Peyer's patch (tissue), 4 donors: ENCODE data around the gene IDH3B.

Experiments used
- CTCF ChIP-seq, 6 experiments: fragments of 450-650 bp in 4 of 6; fragments of 200-600 bp in 2 of 6; sonication (generic) in 1 of 6; IDR thresholded peaks; one replicate each; pipeline ENCODE4 v1.5.1; 2017 to 2019; ENCODE audit warnings: antibody characterized with exemption in 6 of 6, mild to moderate bottlenecking in 3 of 6, moderate library complexity in 1 of 6
- POLR2A ChIP-seq, 2 donors: fragments of 450-650 bp; IDR thresholded peaks; one replicate each; pipeline ENCODE4 v1.5.1; 2017; ENCODE audit warnings: antibody characterized with exemption in 2 of 2, mild to moderate bottlenecking in 2 of 2, moderate library complexity in 2 of 2

- no peak for TF ChIP-seq CTCF (IDR thresholded peaks at IDR 0.05)
- no peak for TF ChIP-seq POLR2A (IDR thresholded peaks at IDR 0.05)
Observed at GRCh38 chr20:2617099-2617714, 46.8 kb downstream of the IDH3B start.
